HEK293 (cell line): Measurements from ENCODE around the gene TEX14.
A peak's percentile ranks its signal among the peaks of the same experiment; 100 is the strongest.

Experiments
- BCL11A ChIP-seq: fragments of 450-650 bp; formaldehyde crosslinking; IDR thresholded peaks from 2 replicates; pipeline ENCODE4 v1.5.1; 2016; ENCODE audit warnings: low read depth, missing biosample characterization, missing genetic modification characterization
- HOXA7 ChIP-seq: sonication (generic); formaldehyde crosslinking; IDR thresholded peaks from 2 replicates; pipeline ENCODE4 v1.8.1; 2022; ENCODE audit warnings: missing genetic modification reagents, borderline replicate concordance
- SCRT2 ChIP-seq: fragments of 450-650 bp; formaldehyde crosslinking; IDR thresholded peaks from 2 replicates; pipeline ENCODE4 v1.5.1; 2016; ENCODE audit warnings: missing biosample characterization, missing genetic modification characterization
- SP2 ChIP-seq: fragments of 450-650 bp; formaldehyde crosslinking; IDR thresholded peaks from 2 replicates; pipeline ENCODE4 v1.5.1; 2016; ENCODE audit warnings: missing biosample characterization, missing genetic modification characterization
- WT1 ChIP-seq: fragments of 450-650 bp; formaldehyde crosslinking; IDR thresholded peaks from 2 replicates; pipeline ENCODE4 v1.5.1; 2016; ENCODE audit warnings: missing biosample characterization, missing genetic modification characterization
- YY1 ChIP-seq: fragments of 450-650 bp; formaldehyde crosslinking; IDR thresholded peaks from 2 replicates; pipeline ENCODE4 v1.5.1; 2018; ENCODE audit warnings: missing biosample characterization, missing genetic modification characterization
- YY2 ChIP-seq: fragments of 450-650 bp; formaldehyde crosslinking; IDR thresholded peaks from 2 replicates; pipeline ENCODE4 v1.5.1; 2016; ENCODE audit warnings: missing biosample characterization, missing genetic modification characterization
- ZBTB1 ChIP-seq: fragments of 450-650 bp; formaldehyde crosslinking; IDR thresholded peaks from 2 replicates; pipeline ENCODE4 v1.5.1; 2016; ENCODE audit warnings: missing biosample characterization, missing genetic modification characterization
- ZFHX2 ChIP-seq: fragments of 450-650 bp; formaldehyde crosslinking; conservative IDR thresholded peaks from 2 replicates; pipeline ENCODE4 v1.5.1; 2016; ENCODE audit warnings: missing biosample characterization, missing genetic modification characterization
- ZNF140 ChIP-seq: fragments of 450-650 bp; formaldehyde crosslinking; IDR thresholded peaks from 2 replicates; pipeline ENCODE4 v1.5.1; 2016; ENCODE audit warnings: missing biosample characterization, missing genetic modification characterization
- ZNF155 ChIP-seq: fragments of 450-650 bp; formaldehyde crosslinking; IDR thresholded peaks from 2 replicates; pipeline ENCODE4 v1.5.1; 2016; ENCODE audit warnings: missing biosample characterization, missing genetic modification characterization
- ZNF16 ChIP-seq: fragments of 450-650 bp; formaldehyde crosslinking; IDR thresholded peaks from 2 replicates; pipeline ENCODE4 v1.5.1; 2016; ENCODE audit warnings: low read depth, missing biosample characterization, missing genetic modification characterization
- ZNF175 ChIP-seq: fragments of 450-650 bp; formaldehyde crosslinking; IDR thresholded peaks from 2 replicates; pipeline ENCODE4 v1.5.1; 2016; ENCODE audit warnings: missing biosample characterization, missing genetic modification characterization
- ZNF23 ChIP-seq: fragments of 450-650 bp; formaldehyde crosslinking; IDR thresholded peaks from 2 replicates; pipeline ENCODE4 v1.5.1; 2016; ENCODE audit warnings: missing biosample characterization, missing genetic modification characterization, borderline replicate concordance
- ZNF350 ChIP-seq: fragments of 450-650 bp; formaldehyde crosslinking; IDR thresholded peaks from 2 replicates; pipeline ENCODE4 v1.5.0; 2017; ENCODE audit warnings: missing biosample characterization, mild to moderate bottlenecking, missing genetic modification characterization
- ZNF426 ChIP-seq: fragments of 450-650 bp; formaldehyde crosslinking; IDR thresholded peaks from 2 replicates; pipeline ENCODE4 v1.5.1; 2017; ENCODE audit warnings: missing biosample characterization, missing genetic modification characterization, mild to moderate bottlenecking, inconsistent platforms, moderate library complexity
- ZNF510 ChIP-seq: fragments of 450-650 bp; formaldehyde crosslinking; IDR thresholded peaks from 2 replicates; pipeline ENCODE4 v1.5.1; 2018; ENCODE audit warnings: mild to moderate bottlenecking, missing genetic modification characterization, missing biosample characterization; ENCODE audit not compliant: insufficient replicate concordance
- ZNF514 ChIP-seq: fragments of 450-650 bp; formaldehyde crosslinking; IDR thresholded peaks from 2 replicates; pipeline ENCODE4 v1.5.1; 2016; ENCODE audit warnings: missing biosample characterization, missing genetic modification characterization
- ZNF521 ChIP-seq: fragments of 450-650 bp; formaldehyde crosslinking; IDR thresholded peaks from 2 replicates; pipeline ENCODE4 v1.5.1; 2017; ENCODE audit warnings: missing biosample characterization, mild to moderate bottlenecking, missing genetic modification characterization
- ZNF621 ChIP-seq: fragments of 450-650 bp; formaldehyde crosslinking; IDR thresholded peaks from 2 replicates; pipeline ENCODE4 v1.5.1; 2017; ENCODE audit warnings: missing biosample characterization, missing genetic modification characterization
- ZNF658 ChIP-seq: fragments of 450-650 bp; formaldehyde crosslinking; IDR thresholded peaks from 2 replicates; pipeline ENCODE4; 2016; ENCODE audit warnings: missing biosample characterization, missing genetic modification characterization
- TF ChIP-seq, protein P1 (sequence below): fragments of 450-650 bp; formaldehyde crosslinking; IDR thresholded peaks from 2 replicates; pipeline ENCODE4 v1.5.1; 2016; ENCODE audit warnings: missing biosample characterization, missing genetic modification characterization
- TF ChIP-seq, protein P2 (sequence below): fragments of 450-650 bp; formaldehyde crosslinking; conservative IDR thresholded peaks from 2 replicates; pipeline ENCODE4 v1.5.1; 2016; ENCODE audit warnings: low read depth, missing biosample characterization, missing genetic modification characterization
- TF ChIP-seq, protein P3 (sequence below): sonication (generic); formaldehyde crosslinking; IDR thresholded peaks from 2 replicates; pipeline ENCODE4 v1.8.1; 2022; ENCODE audit warnings: mild to moderate bottlenecking, moderate library complexity, missing genetic modification reagents
- TF ChIP-seq, protein P4 (sequence below): fragments of 450-650 bp; formaldehyde crosslinking; IDR thresholded peaks from 2 replicates; pipeline ENCODE4 v1.5.1; 2017; ENCODE audit warnings: missing biosample characterization, missing genetic modification characterization
- TF ChIP-seq, protein P5 (sequence below): fragments of 450-650 bp; formaldehyde crosslinking; IDR thresholded peaks from 2 replicates; pipeline ENCODE4 v1.5.1; 2016; ENCODE audit warnings: missing biosample characterization, missing genetic modification characterization
- TF ChIP-seq, protein P6 (sequence below): fragments of 450-650 bp; formaldehyde crosslinking; IDR thresholded peaks from 2 replicates; pipeline ENCODE4 v1.5.1; 2016; ENCODE audit warnings: missing biosample characterization, missing genetic modification characterization, low read depth

Gene TEX14

DNA sequence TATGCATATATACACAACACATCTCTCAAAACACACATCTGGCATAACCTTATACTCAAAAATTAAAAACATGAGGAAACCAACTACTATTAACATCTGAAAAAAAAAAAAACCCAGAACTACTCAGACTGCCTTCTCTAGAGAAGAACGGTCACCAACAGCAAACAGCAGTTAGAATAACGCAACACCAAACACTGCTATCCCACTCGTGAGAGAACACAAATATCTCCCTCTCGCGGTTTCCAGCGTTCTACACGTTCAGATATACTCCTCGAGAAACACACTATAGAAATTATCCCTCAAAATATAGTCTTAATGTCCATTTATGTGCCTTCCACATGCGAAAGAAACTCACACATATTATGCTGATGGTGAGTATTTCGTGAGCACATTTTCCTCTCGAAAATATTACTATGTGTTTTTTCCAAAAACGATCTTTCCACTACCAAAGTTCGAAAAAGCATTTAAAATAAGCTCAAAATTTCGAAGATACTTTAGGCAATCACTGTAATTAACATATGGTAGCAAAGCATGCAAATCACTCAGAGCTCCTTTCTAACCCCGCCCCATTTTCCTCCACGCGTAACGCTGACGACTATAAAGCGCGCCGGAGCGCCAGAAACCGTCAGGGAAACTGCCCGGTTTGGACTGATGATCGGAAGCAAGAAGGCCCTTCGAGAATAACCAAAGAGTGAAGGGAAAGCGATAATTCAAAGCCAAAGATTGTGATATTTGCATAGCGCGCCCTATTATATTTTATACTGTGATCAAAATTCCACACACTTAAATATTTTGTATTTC is 60.1 kb downstream of the TEX14 start (continued):
- TF ChIP-seq, protein P1, sequence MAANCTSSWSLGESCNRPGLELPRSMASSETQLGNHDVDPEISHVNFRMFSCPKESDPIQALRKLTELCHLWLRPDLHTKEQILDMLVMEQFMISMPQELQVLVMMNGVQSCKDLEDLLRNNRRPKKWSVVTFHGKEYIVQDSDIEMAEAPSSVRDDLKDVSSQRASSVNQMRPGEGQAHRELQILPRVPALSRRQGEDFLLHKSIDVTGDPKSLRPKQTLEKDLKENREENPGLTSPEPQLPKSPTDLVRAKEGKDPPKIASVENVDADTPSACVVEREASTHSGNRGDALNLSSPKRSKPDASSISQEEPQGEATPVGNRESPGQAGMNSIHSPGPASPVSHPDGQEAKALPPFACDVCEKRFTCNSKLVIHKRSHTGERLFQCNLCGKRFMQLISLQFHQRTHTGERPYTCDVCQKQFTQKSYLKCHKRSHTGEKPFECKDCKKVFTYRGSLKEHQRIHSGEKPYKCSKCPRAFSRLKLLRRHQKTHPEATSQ (tag by site-specific recombination) = peak; percentile 60; the same call in 1 of the 2 replicates
- TF ChIP-seq, protein P2, sequence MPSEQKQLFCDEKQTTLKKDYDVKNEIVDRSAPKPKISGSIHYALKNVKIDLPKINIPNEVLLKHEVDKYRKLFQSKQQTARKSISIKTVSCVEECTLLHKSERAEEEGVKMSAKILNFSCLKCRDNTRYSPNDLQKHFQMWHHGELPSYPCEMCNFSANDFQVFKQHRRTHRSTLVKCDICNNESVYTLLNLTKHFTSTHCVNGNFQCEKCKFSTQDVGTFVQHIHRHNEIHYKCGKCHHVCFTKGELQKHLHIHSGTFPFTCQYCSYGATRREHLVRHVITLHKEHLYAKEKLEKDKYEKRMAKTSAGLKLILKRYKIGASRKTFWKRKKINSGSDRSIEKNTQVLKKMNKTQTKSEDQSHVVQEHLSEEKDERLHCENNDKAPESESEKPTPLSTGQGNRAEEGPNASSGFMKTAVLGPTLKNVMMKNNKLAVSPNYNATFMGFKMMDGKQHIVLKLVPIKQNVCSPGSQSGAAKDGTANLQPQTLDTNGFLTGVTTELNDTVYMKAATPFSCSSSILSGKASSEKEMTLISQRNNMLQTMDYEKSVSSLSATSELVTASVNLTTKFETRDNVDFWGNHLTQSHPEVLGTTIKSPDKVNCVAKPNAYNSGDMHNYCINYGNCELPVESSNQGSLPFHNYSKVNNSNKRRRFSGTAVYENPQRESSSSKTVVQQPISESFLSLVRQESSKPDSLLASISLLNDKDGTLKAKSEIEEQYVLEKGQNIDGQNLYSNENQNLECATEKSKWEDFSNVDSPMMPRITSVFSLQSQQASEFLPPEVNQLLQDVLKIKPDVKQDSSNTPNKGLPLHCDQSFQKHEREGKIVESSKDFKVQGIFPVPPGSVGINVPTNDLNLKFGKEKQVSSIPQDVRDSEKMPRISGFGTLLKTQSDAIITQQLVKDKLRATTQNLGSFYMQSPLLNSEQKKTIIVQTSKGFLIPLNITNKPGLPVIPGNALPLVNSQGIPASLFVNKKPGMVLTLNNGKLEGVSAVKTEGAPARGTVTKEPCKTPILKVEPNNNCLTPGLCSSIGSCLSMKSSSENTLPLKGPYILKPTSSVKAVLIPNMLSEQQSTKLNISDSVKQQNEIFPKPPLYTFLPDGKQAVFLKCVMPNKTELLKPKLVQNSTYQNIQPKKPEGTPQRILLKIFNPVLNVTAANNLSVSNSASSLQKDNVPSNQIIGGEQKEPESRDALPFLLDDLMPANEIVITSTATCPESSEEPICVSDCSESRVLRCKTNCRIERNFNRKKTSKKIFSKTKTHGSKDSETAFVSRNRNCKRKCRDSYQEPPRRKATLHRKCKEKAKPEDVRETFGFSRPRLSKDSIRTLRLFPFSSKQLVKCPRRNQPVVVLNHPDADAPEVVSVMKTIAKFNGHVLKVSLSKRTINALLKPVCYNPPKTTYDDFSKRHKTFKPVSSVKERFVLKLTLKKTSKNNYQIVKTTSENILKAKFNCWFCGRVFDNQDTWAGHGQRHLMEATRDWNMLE (tag by site-specific recombination) = 0 out of 2 replicates have a peak, but pooled peaks have one; percentile 37
- no peak for TF ChIP-seq ZNF658
- TF ChIP-seq ZNF514 (tag by site-specific recombination) = no peak
- TF ChIP-seq ZFHX2 = no peak
- TF ChIP-seq SP2 (tag by site-specific recombination) = peak; percentile 22; the same call in 1 of the 2 replicates
- no peak for TF ChIP-seq HOXA7 (CRISPR knock-in tag)
- TF ChIP-seq, protein P3, sequence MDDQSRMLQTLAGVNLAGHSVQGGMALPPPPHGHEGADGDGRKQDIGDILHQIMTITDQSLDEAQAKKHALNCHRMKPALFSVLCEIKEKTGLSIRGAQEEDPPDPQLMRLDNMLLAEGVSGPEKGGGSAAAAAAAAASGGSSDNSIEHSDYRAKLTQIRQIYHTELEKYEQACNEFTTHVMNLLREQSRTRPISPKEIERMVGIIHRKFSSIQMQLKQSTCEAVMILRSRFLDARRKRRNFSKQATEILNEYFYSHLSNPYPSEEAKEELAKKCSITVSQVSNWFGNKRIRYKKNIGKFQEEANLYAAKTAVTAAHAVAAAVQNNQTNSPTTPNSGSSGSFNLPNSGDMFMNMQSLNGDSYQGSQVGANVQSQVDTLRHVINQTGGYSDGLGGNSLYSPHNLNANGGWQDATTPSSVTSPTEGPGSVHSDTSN = no peak
- no peak for TF ChIP-seq ZNF155 (tag by site-specific recombination)
- TF ChIP-seq, protein P4, sequence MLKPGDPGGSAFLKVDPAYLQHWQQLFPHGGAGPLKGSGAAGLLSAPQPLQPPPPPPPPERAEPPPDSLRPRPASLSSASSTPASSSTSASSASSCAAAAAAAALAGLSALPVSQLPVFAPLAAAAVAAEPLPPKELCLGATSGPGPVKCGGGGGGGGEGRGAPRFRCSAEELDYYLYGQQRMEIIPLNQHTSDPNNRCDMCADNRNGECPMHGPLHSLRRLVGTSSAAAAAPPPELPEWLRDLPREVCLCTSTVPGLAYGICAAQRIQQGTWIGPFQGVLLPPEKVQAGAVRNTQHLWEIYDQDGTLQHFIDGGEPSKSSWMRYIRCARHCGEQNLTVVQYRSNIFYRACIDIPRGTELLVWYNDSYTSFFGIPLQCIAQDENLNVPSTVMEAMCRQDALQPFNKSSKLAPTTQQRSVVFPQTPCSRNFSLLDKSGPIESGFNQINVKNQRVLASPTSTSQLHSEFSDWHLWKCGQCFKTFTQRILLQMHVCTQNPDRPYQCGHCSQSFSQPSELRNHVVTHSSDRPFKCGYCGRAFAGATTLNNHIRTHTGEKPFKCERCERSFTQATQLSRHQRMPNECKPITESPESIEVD (tag by site-specific recombination) = peak; percentile 91
- no peak for TF ChIP-seq ZNF426 (tag by site-specific recombination)
- TF ChIP-seq ZNF140 (tag by site-specific recombination) = no peak
- TF ChIP-seq SCRT2 (tag by site-specific recombination) = peak; percentile 29; the same call in 1 of the 2 replicates
- TF ChIP-seq ZNF175 (tag by site-specific recombination) = no peak
- TF ChIP-seq BCL11A (tag by site-specific recombination) = peak; percentile 47; the same call in 1 of the 2 replicates
- TF ChIP-seq ZBTB1 (tag by site-specific recombination) = no peak
- TF ChIP-seq WT1 (tag by site-specific recombination) = no peak
- no peak for TF ChIP-seq ZNF23
- TF ChIP-seq YY2 (tag by site-specific recombination) = no peak
- TF ChIP-seq, protein P5, sequence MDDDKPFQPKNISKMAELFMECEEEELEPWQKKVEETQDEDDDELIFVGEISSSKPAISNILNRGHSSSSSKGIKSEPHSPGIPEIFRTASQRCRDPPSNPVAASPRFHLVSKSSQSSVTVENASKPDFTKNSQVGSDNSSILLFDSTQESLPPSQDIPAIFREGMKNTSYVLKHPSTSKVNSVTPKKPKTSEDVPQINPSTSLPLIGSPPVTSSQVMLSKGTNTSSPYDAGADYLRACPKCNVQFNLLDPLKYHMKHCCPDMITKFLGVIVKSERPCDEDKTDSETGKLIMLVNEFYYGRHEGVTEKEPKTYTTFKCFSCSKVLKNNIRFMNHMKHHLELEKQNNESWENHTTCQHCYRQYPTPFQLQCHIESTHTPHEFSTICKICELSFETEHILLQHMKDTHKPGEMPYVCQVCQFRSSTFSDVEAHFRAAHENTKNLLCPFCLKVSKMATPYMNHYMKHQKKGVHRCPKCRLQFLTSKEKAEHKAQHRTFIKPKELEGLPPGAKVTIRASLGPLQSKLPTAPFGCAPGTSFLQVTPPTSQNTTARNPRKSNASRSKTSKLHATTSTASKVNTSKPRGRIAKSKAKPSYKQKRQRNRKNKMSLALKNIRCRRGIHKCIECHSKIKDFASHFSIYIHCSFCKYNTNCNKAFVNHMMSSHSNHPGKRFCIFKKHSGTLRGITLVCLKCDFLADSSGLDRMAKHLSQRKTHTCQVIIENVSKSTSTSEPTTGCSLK = no peak
- TF ChIP-seq YY1 (tag by site-specific recombination) = peak; percentile 54; the same call in 1 of the 2 replicates
- TF ChIP-seq ZNF521 (tag by site-specific recombination) = no peak
- peak; percentile 31; the same call in 1 of the 2 replicates for TF ChIP-seq ZNF16 (tag by site-specific recombination)
- no peak for TF ChIP-seq ZNF510 (tag by site-specific recombination)
- TF ChIP-seq, protein P6, sequence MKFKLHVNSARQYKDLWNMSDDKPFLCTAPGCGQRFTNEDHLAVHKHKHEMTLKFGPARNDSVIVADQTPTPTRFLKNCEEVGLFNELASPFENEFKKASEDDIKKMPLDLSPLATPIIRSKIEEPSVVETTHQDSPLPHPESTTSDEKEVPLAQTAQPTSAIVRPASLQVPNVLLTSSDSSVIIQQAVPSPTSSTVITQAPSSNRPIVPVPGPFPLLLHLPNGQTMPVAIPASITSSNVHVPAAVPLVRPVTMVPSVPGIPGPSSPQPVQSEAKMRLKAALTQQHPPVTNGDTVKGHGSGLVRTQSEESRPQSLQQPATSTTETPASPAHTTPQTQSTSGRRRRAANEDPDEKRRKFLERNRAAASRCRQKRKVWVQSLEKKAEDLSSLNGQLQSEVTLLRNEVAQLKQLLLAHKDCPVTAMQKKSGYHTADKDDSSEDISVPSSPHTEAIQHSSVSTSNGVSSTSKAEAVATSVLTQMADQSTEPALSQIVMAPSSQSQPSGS (tag by site-specific recombination) = peak; percentile 71
- no peak for TF ChIP-seq ZNF350
- TF ChIP-seq ZNF621 (tag by site-specific recombination) = no peak
